Measurements from ENCODE around the gene IGF1R.

GRCh38 chr15:98763179-98763578, 114.8 kb downstream of the IGF1R start:
- TF ChIP-seq CTCF (conservative IDR thresholded peaks at IDR 0.05) (no peak), ZFX (IDR thresholded peaks at IDR 0.05) (no peak)
